Umbilical cord (tissue), 2 donors: ENCODE results near the gene FOXS1. TPM values are rescaled to one million over a fixed set of nuclear protein-coding genes. Genes with fewer than 3 reads are reported as not detected.

Source experiments
- DNase-seq: peaks from one replicate; pipeline ENCODE4 v3.0.0-alpha.2; 2015; ENCODE audit warnings: low spot score
- total RNA-seq: library from RNA; depleted of rRNA; stranded (reverse); fragments of >200 nt; gene quantifications from one replicate; pipeline ENCODE4 v1.2.3, GENCODE V29; 2014; ENCODE audit warnings: low replicate concordance; ENCODE audit not compliant: insufficient read depth

The FOXS1 gene
- total RNA-seq, result 0.72 TPM

GRCh38 chr20:31845300-31845863, at the start of gene FOXS1:
Gene FOXS1 (minus strand): TSS chr20:31845604. CDS start chr20:31845542, 62 bp downstream.
- peak; percentile 88 for DNase-seq

- no peak for DNase-seq
Observed at GRCh38 chr20:31890646-31891045, 45.2 kb upstream of the FOXS1 start.

GRCh38 chr20:31883829-31884228, 38.4 kb upstream of the FOXS1 start:
- no peak for DNase-seq

DNA sequence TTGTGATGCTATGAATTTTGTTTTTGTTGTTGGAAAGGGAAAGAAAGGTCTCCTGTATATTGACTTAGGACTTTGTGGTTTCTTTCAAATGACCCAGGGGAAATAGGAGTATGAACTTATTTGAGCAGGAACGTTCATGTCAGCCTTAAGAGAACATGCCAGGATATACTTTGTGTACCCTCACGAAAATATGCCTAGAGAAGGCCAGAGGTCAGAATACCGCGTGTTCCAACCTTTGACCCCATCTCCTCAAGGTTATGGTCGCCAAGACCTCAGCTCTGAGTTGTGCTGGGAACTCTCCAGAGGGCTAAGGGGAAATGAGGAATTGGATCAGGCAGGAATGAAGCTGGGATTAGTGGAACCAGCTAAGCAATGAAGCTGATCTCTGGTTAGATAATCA, 36.5 kb upstream of the FOXS1 start:
- no peak for DNase-seq

DNA sequence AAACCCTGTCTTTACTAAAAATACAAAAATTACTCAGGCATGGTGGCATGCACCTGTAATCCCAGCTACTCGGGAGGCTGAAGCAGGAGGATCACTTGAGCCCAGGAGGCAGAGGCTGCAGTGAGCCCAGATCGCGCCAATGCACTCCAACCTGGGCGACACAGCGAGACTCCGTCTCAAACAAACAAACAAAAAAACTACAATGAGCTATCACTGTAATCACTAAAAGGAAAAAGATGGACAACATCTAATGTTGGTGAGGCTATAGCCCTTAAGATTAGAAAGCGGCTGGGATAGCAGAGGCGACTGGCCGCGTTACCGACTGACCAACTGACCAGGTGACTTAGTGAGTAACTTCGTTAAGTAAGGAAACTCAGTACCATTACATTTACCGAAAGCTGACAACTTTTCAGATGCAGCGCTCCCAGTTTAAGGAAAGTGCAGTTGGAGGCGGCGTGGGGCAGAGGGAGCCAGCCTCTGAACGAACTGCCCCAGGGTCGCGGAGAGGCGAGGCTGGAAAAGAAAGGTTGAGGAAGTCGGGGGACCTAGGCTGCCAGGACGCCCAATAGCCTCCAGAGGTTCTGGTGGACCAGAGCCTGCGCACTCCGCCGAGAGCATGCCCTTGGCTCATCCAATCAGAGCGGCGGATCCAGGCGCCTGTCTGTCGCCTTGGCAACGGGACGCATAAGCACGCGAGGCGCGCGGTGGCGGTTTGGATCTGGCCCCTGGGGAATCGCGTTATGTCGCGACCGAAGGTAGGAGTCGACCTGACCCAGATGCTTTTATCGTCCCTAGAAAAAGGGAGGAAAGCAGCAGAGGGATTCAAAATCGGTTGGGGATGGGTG, 34.0 kb upstream of the FOXS1 start:
- DNase-seq, result peak; percentile 98

DNA sequence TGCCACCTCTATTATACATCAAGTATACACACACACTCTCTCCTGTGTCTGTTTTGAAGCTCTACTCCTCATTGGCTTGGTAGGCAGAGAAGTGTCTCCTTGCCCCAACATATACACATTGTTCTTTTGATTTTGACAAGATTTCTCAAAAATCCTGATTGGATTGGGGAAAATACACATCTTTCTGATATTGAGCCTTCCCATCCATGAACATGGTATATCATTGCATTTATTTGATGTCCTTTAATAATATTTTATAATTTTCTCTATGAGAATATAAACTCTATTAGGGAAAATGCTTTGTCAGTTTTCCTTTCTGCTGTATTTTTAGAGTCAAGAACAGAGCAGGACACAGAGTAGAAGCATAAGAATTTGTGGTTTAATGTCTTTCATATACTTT, 32.3 kb upstream of the FOXS1 start:
- DNase-seq, result no peak

GRCh38 chr20:31875671-31876070, 30.3 kb upstream of the FOXS1 start:
- DNase-seq, result no peak

- no peak for DNase-seq
Observed at GRCh38 chr20:31872406-31872805, 27.0 kb upstream of the FOXS1 start.

DNA sequence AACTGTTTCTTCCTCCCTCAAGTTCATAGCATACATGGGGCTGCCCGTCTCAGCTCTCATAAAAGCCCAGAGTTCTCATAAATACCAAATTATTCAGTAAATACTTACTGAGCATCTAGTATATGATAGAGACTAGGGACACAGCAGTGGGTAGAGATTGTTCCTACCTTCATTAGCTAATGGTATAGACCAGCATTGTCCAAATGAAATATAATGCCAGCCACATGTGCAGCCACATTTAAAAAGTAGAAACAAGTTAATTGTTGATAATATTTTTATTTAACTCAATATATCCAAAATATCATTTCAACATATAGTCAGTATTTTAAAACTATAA, 26.2 kb upstream of the FOXS1 start:
- no peak for DNase-seq

- no peak for DNase-seq
Observed at GRCh38 chr20:31870726-31871617, 25.6 kb upstream of the FOXS1 start.

- DNase-seq, result peak; percentile 34
Observed at GRCh38 chr20:31869942-31870725, 24.7 kb upstream of the FOXS1 start, which contains the start of the genes DUSP15 and TTLL9. Gene DUSP15 (minus strand): TSS chr20:31870527. CDS start chr20:31870337, 190 bp downstream. Gene TTLL9 (plus strand): TSS chr20:31870634. CDS start chr20:31871127, 493 bp downstream.

- no peak for DNase-seq
Observed at GRCh38 chr20:31869673-31869941, 24.2 kb upstream of the FOXS1 start.

- no peak for DNase-seq
Observed at GRCh38 chr20:31868853-31869672, 23.7 kb upstream of the FOXS1 start.

GRCh38 chr20:31866221-31866620, 20.8 kb upstream of the FOXS1 start:
- no peak for DNase-seq

DNA sequence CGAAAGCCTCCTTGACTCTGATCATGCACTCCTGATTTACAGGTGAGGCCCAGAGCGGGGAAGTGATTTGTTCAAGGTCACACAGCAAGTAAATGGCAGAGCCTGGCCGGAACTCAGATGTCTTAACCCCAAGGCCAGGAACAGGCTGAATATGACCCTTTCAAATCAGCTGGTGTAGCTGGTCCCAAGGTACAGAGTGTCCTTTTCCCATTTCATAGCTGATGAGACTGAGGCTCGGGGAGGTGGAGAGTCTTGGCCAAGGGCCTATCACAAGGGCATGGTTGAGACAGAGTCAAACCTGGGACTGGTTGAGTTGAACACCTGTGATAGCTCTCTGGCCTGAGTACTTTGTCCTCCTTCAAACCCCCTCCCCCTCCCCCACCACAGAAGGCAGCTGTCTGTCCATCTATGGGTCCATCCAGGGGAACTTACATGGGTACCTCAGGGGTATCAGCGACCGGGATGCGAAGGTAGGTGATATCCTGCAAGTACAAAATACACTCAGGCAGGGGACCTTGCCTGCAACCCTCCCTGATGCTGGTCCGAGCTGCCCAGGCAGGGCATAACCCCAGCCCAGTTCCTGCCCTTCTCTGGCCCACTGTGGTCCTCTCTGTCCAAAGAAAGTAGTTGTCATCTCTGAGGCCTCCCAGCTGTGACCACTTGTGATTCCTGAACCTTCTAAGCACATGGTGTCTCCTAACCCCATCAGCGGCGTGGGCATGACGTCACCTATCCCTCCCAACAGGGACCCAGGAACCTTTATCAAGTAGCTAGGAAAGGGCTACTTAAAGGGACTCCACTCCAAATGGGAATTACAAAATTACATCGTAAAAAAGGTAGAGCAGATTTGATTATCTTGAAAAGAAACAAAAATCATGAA, 19.4 kb upstream of the FOXS1 start:
- no peak for DNase-seq

- no peak for DNase-seq
Observed at GRCh38 chr20:31863296-31864085, 18.1 kb upstream of the FOXS1 start.

- DNase-seq, result no peak
Observed at GRCh38 chr20:31862506-31862905, 17.1 kb upstream of the FOXS1 start.

GRCh38 chr20:31862157-31862470, 16.7 kb upstream of the FOXS1 start:
- no peak for DNase-seq
